ENCODE data around the gene VIT.

The VIT gene

DNA sequence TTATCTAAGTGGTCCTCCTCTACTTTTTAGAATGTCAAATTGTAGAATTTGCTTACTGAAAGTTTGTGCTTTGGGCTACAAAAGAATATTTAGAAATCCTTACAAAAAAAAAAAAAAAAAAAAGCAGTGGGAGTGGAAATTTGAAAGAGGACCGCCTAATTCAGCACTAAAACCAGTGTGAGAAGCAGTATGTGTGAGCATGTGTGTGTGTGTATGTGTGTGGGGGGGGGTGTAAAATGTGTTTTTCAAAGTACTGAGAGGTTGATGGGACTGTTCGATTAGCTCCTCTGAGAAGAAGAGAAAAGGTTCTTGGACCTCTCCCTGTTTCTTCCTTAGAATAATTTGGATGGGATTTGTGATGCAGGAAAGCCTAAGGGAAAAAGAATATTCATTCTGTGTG lies at the start of gene VIT:
Gene VIT, plus strand, starts transcription at position 175 of the 400 bp plus-strand sequence. CDS start 19,664 bp downstream, outside the sequence.
- no peak for DNase-seq (ENCODE audit: low read depth in 2 of 2)

DNA sequence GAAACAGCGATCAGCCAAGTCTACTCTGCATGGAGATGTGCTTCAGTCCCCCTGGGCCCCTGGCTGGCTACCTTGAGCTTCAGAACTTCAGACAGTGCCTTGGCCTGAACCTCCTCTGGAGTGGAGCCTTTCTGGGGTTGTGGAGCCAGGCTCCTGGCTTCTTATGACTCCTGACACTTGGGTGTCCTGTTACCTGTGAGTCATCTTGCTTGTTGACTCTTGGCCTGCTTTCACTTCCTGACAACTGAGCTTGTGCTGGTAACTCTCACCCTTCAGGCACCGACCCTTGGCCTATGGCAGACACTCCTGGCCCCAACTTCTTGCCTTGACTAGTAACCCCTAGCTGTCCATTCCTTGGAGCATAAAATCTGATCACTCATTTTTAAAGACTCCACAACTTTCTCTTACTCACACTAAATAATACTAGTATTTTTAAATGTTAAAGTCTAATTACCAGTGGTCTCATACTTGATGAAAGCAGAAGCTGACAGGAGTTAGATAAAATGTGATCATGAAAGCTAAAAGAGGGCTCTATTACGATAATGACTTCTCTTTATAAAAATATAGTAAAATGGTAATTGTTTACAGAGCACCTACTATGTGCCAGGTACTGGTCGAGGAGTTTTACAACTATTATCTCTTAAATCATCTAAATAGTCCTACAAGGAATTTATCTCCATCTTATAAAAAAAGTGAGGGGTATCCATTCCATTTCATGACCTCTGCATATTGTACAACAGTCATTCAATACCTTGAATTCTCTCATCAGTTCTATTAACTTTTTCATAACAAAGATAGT lies 46.3 kb upstream of the VIT start:
- DNase-seq (ENCODE audit: low read depth in 2 of 2), result no peak

GRCh38 chr2:36653155-36653554 lies 43.4 kb upstream of the VIT start:
- DNase-seq (ENCODE audit: low read depth in 2 of 2), result no peak

GRCh38 chr2:36653967-36654694 lies 42.4 kb upstream of the VIT start:
- DNase-seq (ENCODE audit: low read depth in 2 of 2), result no peak

GRCh38 chr2:36655453-36655852 lies 41.1 kb upstream of the VIT start:
- no peak for DNase-seq (ENCODE audit: low read depth in 2 of 2)

DNA sequence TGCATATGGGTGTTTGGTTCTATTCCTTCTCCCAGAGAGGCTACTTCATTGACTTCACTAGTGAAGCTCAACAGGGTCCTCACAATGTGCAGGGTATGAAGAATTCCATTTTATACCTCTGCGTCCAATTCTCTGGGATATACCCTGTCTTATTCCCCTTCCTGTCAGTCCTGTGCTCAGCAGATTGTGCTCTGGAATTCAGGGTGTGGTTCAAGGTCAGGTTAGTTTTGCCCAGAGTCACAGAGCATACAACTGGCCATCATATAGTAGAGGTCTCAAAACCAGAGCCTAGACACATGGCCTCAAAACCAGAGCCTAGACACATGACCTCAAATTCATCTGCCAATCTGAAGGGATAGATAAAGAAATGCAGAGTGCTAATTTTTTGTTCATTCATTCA lies 38.8 kb upstream of the VIT start:
- no peak for DNase-seq (ENCODE audit: low read depth in 2 of 2)

DNA sequence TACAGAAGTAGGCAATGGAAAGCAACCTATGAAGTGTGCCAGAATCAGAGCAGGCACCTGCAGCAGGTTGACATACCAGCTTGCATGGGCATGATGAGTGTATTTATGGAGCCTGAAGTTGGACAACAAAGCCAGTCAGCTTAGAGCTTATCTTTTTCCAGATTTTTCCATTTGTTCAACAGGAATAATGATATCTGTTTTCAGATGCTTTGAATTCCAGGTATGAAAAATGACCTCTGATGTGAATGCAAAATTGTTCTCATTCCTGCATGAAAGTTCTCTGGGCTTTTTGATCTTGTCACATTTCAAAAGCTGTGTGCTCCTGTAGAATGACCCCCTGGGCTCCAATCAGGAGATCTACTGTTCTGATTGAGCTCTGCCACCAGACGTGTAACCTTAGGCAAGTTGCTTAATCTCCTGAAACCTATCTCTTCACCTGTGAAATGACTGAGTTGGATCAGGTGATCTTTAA lies 38.2 kb upstream of the VIT start:
- DNase-seq (ENCODE audit: low read depth in 2 of 2), result no peak

DNA sequence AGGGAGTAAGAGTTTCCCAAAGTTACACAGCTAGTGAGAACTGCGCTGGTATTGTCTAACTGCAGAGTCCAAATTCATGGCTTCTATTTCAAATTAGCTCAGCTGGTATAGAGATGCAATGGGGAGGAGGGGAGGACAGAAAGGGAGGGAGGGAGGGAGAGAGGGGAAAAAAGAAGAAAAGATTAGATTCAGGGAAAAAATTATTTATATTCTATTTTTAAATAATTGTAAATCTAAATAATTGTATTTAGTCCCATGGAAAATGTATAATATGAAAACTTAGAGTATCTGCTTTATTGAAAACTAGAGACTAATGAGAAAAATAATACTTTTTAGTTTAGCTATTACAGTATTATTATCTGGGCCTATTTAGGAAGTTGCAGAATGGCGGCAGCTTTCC lies 37.3 kb upstream of the VIT start:
- DNase-seq (ENCODE audit: low read depth in 2 of 2), result no peak

DNA sequence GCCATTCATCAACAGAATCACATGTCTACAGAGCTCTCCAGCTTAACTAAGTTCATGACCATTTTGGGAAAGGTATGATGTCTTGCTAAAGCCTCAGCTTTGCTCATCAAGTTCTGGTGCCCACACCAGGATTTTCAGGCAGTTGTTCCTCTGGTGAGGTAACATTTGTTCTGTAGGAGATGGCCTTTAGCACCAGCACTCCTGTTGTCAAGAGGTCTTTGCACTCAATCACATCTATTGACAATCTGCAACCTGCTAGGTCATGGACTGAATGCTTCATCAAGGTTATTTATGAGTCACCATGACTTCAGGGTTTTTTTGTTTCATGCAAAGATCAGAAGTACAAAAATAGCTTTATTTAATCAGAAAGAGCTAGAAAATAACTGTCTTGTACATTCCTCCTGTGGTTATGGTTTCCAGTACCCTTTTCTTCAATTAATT lies 36.6 kb upstream of the VIT start:
- DNase-seq (ENCODE audit: low read depth in 2 of 2), result no peak

GRCh38 chr2:36662638-36663037 lies 33.9 kb upstream of the VIT start:
- DNase-seq (ENCODE audit: low read depth in 2 of 2), result no peak

DNA sequence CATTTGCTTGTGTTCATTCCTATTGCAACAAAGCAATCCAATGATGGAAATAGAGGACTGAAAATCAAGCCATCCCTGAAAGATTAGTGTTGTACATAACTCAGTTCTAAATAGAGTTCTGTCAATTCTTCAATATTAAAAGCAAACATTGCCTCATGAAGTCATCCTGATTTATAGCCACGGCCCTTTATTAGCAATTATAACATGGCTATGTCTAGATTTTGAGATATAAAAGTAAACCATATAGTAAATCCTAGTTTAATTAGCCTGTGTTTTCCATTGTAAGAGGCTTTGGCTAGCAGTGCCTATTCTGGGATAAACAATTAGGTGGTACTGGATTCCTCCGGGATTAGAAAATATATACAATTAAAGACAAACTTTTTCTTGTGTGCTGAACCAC lies 33.2 kb upstream of the VIT start:
- DNase-seq (ENCODE audit: low read depth in 2 of 2), result no peak

DNA sequence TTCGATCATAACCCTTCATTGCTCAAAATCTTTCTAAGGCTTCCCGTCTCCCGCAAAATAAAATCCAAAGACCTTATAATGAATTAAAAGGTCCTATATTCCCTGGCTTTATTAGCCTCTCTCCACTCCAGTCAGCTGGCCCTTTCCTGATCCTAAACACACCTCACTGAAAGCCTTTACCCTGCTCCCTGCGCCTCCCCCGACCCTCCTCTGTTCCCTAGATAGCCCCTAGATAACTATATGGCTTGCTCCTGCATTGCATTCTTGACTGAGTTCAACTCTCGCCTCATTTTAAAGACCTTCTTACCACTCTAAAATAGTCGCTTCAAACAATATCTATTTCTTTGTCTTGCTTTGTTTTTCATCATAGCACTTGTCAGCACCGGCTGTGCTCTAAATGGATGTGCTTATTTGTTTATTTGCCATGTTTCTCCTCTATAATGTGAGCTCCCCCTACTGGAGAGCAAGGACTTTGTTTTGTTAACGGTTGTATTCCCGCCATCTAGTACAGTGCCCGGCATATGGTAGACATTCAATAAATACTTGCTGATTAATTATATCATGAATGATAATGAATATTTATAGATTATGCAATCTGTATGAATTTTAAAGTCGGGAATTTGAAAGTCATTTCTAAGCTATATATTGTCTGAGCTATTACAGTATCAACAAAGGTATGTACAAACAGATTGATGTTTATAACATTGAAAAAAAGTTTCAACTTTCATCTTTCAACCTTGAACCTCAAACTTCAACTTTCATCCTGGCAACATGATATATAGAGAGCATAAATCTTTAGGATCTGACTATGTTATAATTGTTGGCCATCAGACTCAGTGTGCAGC lies 32.4 kb upstream of the VIT start:
- DNase-seq (ENCODE audit: low read depth in 2 of 2), result no peak

DNA sequence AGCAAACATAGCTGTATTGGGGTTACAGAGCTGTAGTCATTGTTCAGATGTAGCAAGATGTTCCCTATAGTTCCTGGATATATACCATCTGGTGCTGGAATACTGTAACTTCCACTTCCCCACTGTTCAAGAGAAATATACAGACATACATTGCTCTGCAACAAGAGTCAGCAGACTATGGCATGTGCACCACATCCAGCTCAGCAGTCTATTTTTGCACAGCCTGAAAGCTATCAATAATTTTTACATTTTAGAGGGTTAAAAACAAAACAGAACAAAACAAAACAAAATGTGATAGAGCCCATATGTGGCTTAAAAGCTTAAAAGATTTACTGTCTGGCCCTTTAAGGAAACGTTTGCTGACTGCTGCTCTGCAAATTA lies 31.8 kb upstream of the VIT start:
- DNase-seq (ENCODE audit: low read depth in 2 of 2), result no peak

- no peak for DNase-seq (ENCODE audit: low read depth in 2 of 2)
These were observed 28.6 kb upstream of the VIT start for GRCh38 chr2:36667931-36668330.

DNA sequence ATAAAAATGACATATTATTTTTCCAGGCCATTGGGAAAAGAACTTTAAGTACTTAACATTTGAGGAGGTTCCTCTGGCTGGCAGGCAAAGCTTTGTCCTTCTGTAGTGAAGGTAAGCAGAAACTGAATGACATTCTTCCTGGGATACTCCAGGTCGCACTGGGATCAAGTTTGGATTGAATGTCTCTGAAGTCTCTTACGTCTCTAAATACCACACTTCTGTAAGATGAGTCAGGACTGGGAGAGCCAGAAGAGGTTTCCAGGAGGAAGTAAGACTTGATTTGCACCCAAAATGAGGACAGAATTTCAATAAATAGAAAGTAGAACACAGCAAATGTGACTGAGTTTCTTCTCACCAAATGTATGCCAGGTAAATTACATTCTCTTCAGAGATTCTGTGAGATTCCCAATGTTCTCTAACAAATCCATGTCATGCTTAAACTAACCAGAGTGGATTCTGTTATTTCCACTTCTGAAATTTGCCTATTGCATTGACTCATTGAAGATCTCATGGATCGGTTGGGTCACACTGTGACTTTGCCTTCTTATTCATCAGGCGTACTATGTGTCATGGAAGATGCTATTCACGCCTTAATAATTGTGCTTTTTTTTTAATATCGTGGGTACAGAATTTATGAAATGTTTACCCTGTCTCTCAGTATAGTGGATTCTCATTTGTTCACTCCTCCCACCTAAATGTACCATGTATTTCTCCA lies 25.5 kb upstream of the VIT start:
- DNase-seq (ENCODE audit: low read depth in 2 of 2), result no peak

- DNase-seq (ENCODE audit: low read depth in 2 of 2), result no peak
These were observed 24.8 kb upstream of the VIT start for GRCh38 chr2:36671731-36672130.

GRCh38 chr2:36672199-36672598 lies 24.3 kb upstream of the VIT start:
- DNase-seq (ENCODE audit: low read depth in 2 of 2), result no peak

DNA sequence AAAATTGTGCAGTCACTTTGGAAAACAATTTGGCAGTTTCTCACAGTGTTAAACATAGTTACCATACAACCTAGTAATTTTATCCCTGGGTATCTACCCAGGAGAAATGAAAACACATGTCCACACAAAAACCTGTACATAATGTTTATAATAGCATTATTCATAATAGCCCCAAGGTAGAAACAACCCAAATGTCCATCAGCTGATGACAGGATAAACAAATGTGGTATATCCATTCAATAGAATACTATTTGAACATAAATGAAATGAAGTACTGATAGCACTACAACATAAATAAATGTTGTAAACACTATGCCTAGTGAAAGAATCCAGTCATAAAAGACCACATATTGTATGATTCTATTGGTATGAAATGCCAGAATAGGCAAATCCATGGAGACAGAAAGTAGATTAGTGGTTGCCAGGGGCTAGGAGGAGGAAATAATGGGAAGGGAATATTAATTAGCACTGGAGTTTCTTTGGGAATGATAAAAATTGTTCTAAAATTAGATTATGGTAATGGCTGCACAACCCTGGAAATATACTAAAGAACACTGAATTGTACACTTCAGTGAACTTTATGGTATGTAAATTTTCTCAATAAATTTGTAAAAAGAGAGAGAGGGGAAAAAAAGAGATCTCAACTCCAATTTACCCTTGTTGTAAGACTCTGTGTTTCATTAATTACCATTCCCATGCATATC lies 20.8 kb upstream of the VIT start:
- DNase-seq (ENCODE audit: low read depth in 2 of 2), result no peak

DNA sequence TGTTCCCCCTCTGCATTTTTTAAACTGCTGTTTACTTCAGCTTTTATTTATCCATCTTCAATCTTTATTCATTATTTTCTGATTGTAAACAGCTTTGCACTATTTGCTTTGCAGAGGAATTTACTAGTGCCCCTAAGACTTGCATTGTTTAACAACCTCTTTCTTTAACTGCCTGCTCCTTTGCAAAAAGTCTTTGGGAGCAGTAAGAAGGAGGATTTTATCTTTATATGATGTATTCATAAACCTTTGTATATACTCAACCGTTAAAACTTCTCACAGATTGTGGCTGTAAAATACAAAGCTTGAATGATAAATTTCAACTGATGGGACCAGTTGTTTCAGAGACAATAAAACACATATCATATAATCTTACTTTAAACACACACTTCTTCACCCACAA lies 20.1 kb upstream of the VIT start:
- DNase-seq (ENCODE audit: low read depth in 2 of 2), result no peak

GRCh38 chr2:36677386-36677785 lies 19.1 kb upstream of the VIT start:
- no peak for DNase-seq (ENCODE audit: low read depth in 2 of 2)

GRCh38 chr2:36677996-36678605 lies 18.4 kb upstream of the VIT start:
- no peak for DNase-seq (ENCODE audit: low read depth in 2 of 2)
